GM21381 (cell line): ENCODE measurements around the gene M1AP.

Experiments used
- ATAC-seq: cut with Tn5 transposase; IDR thresholded peaks from one replicate; pipeline ENCODE4 v1.9.1; 2021; ENCODE audit warnings: mild to moderate bottlenecking, moderate library complexity; ENCODE audit not compliant: unreplicated experiment

The M1AP gene

DNA sequence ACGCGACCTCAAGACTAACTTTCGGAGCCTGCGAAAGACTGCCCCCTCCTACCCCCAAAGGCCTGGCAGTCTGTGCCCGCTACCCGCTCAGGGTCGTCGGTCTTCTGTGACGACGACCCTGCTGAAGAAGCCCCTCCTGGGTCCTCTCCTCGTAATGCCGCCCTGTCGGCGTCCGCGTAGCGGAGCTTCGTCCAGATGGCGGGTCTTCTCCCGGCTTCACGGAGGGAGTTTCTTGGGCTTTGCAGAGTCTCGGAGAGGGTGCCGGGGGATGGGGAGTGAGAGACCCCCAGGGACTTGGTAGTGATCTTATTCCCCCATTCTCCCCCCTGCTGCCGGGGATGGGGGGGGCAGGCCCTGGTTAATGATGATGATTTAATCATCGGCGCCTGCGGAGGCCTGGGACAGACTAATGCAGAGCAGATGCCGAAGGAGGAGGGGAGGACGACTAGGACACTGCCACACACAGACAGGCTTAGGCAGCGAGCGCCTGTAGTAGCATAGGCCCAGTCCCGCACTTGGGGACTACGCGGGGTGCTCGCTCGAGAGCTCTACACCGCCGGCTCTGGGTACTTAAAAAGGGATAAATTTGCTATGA is 140.1 kb downstream of the M1AP start:
- ATAC-seq = peak; percentile 6
